OCI-LY3 (cell line): ENCODE data around the gene HTRA1.

ENCODE experiments used
- CTCF ChIP-seq: fragments of 200-600, 300-600 bp; sonication (generic); IDR thresholded peaks from 2 replicates; pipeline ENCODE4 v1.5.1; 2014; ENCODE audit warnings: antibody characterized with exemption, low read length, low read depth
- EZH2phosphoT487 ChIP-seq: fragments of 200-600 bp; shearing (Covaris generic); IDR thresholded peaks from 2 replicates; pipeline ENCODE4 v1.6.1; 2018; ENCODE audit warnings: antibody characterized with exemption, mixed run types, low read depth

- TF ChIP-seq CTCF: no peak
- no peak for TF ChIP-seq EZH2phosphoT487
Measured at GRCh38 chr10:122495406-122496340, 34.3 kb downstream of the HTRA1 start.
